HG02884 (cell line): Measurements from ENCODE around the gene TUBGCP6.
"Not testable (repeated sequence)": the region's sequence is repeated elsewhere in the genome, so short reads cannot be mapped to it uniquely, and the experiment has no call there.

ENCODE experiments used
- ATAC-seq: cut with Tn5 transposase; IDR thresholded peaks from one replicate; pipeline ENCODE4 v1.9.1; 2021; ENCODE audit warnings: mild to moderate bottlenecking, moderate library complexity; ENCODE audit not compliant: unreplicated experiment

Gene TUBGCP6

GRCh38 chr22:50278956-50279619 lies 34.3 kb upstream of the TUBGCP6 start:
- no peak for ATAC-seq

- no peak for ATAC-seq
These were observed 33.6 kb upstream of the TUBGCP6 start for GRCh38 chr22:50278461-50278860.

- ATAC-seq = no peak
These were observed 32.9 kb upstream of the TUBGCP6 start for GRCh38 chr22:50277761-50278160.

GRCh38 chr22:50276143-50276542 lies 31.3 kb upstream of the TUBGCP6 start:
- ATAC-seq = no peak

GRCh38 chr22:50275181-50276055 lies 30.6 kb upstream of the TUBGCP6 start:
- ATAC-seq = no peak

- no peak for ATAC-seq
These were observed 29.9 kb upstream of the TUBGCP6 start for GRCh38 chr22:50274771-50275170.

DNA sequence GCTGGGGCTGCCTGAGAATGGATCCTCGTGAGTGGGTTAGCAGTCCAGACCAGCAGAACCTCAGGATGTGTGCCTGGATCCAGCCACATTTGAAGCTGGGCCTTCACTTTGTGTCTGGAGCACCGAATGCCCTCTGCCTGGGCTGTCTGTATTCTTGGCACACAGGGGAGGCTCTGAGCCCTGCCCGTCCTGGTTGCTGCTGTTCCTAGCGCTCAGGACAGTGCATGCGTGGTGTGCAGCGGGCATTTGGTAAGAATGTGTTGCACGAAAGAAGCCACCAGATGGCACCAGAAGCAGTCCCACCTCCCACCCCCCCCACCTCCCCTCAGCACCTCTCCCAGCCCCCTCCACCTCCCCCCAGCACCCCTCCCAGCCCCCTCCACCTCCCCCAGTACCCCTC lies 29.5 kb upstream of the TUBGCP6 start:
- ATAC-seq = no peak

- not testable (repeated sequence) for ATAC-seq
These were observed 29.0 kb upstream of the TUBGCP6 start for GRCh38 chr22:50273781-50274180.

- ATAC-seq = not testable (repeated sequence)
These were observed 28.5 kb upstream of the TUBGCP6 start for GRCh38 chr22:50273352-50273751.

DNA sequence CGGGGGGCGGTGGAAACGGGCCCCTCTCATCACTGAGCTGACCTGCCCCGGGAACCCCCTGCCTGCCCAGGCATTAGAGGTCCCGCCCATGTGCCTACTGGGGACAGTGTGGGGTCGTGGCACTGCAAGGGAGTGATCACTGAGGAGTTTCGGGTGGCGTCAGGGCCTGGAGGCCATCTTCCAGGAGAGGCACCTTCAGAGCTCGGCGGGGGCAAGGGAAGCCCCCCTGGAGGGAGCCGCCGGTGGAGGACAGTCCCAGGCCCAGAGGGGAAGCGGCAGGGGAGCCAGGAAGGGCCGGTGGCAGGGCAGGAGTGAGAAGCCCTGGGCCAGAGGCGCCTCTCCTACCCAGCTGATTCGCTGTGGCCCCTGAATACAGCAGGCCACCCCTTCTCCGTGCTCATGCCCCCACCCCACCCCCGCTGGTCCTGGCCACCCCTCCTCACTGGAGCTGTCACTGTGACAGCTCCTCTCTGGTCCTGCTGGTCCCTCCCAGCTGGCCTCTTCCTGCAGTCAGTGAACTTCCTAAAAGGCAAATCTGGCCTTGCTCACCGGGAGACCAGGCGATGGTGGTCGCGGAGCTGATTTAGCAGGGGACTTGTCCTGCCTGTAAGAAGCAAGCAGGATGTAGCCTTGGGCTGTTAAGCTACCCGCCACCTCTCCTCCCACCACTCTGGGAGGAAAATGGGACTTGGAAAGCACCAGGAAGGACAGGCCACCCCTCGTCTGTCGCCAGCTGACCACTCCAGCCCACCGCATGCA lies 27.4 kb upstream of the TUBGCP6 start:
- no peak for ATAC-seq

GRCh38 chr22:50271519-50271970 lies 26.7 kb upstream of the TUBGCP6 start:
- ATAC-seq = no peak

GRCh38 chr22:50270666-50271394 lies 26.0 kb upstream of the TUBGCP6 start:
- ATAC-seq = no peak

DNA sequence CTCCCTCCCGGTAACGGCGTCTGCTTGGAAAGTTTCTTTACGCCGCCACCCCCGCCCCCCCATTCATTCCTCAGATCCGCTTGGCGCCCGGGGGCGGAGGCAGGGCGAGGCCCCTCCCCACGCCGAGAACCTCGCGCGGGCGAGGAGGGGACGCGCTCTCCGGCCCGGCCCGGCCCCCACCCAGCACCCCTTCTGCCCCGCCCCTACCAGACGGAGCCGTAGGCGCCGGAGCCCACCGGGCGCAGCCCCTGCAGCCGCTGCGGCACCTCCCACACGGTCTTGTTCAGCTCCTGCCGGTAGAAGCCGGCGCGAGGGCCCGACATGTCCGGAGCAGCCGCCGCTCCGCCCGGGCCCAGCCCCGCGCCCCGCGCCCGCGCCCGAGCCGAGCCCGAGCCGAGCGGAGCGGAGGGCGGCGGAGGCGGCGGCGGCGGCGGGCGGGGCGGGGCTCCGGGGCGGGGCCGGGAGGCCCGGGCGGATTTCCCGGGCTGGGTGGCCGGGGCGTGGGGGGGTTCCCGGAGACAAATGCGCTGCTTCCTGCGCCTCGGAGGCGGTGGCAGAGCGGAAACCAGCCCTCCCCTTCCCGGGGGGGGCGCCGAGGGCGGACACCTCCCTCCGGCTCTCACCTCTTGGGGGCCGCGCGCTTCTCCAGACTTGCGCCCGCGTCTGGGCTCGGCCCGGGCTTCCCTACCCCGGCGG lies 25.3 kb upstream of the TUBGCP6 start, which contains the start of gene MAPK11:
Gene MAPK11, minus strand, starts transcription at position 411 of the 696 bp plus-strand sequence. Its CDS starts 88 bp downstream, at position 323.
- ATAC-seq = no peak

- no peak for ATAC-seq
These were observed 24.7 kb upstream of the TUBGCP6 start for GRCh38 chr22:50269573-50269969.

DNA sequence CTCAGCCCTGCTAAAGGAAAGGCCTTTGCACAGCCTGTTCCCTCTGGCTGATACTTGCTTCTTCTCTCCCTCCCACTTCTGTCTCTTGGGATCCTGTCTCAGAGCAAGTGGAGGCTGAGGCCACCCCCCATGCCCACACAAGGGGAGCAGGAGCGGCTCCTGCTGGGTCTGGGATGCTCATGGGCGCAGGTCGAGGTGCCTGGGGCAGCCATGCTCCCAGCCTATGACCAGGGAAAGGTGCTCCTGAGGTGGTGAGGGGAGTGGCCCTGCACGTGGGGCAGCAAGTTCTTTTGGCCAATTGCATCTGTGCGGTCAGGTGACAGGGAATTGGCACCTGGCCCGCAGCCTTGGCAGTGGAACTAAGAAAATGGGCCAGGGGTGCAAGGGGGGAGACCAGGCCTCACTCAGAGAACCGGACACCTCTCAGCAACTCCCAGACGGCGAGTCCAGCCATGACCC lies 23.9 kb upstream of the TUBGCP6 start:
- ATAC-seq = no peak

GRCh38 chr22:50267591-50268390 lies 23.0 kb upstream of the TUBGCP6 start:
- ATAC-seq = no peak

DNA sequence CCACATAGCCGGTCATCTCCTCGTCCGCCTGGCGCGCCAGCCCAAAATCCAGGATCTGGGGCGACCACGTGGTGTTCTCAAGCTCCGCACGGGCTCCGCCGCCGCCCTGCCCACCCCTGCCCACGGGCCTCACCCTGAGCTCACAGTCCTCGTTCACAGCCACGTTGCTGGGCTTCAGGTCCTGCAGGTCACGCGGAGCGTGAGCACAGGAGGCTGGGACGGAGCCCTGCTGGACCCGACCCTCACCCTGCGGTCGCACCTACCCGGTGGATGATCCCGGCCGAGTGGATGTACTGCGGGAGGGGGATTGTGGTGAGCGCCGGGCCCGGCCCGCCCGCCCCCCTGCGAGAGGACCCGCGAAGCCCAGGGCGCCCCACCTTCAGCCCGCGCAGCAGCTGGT lies 22.2 kb upstream of the TUBGCP6 start:
- no peak for ATAC-seq

GRCh38 chr22:50264946-50265669 lies 20.3 kb upstream of the TUBGCP6 start:
- no peak for ATAC-seq
